Ascending aorta (tissue), 2 donors: ENCODE results near the gene TUT1. TPM values are rescaled to one million over a fixed set of nuclear protein-coding genes. Genes with fewer than 3 reads are reported as not detected.

ENCODE experiments used
- DNase-seq, 2 donors: peaks; one replicate each; pipeline ENCODE4 v3.0.0-alpha.2; 2019; ENCODE audit warnings: low spot score in 2 of 2
- H3K27ac ChIP-seq, 2 donors: fragments of 200-600 bp; sonication (generic); one replicate each; pipeline ENCODE4 v1.5.1; 2016 to 2017; ENCODE audit warnings: mild to moderate bottlenecking in 1 of 2
- H3K27me3 ChIP-seq: fragments of 200-600 bp; sonication (generic); one replicate; pipeline ENCODE4 v1.5.1; 2017
- H3K36me3 ChIP-seq, 2 donors: fragments of 200-600 bp; sonication (generic); one replicate each; pipeline ENCODE4 v1.5.1; 2016
- H3K4me1 ChIP-seq, 2 donors: fragments of 200-600 bp; sonication (generic); one replicate each; pipeline ENCODE4 v1.5.1; 2016 to 2017; ENCODE audit warnings: mild to moderate bottlenecking in 1 of 2
- H3K4me3 ChIP-seq, 2 donors: fragments of 200-600 bp; sonication (generic); one replicate each; pipeline ENCODE4 v1.5.1; 2016 to 2017; ENCODE audit warnings: mild to moderate bottlenecking in 1 of 2
- H3K9me3 ChIP-seq, 2 donors: fragments of 200-600 bp; sonication (generic); one replicate each; pipeline ENCODE4 v1.5.1; 2016
- CTCF ChIP-seq, 3 experiments: fragments of 200-600 bp in 2 of 3; fragments of 450-650 bp in 1 of 3; sonication (generic) in 2 of 3; IDR thresholded peaks; one replicate each; pipeline ENCODE4 v1.5.1; 2016 to 2019; ENCODE audit warnings: antibody characterized with exemption in 3 of 3, mild to moderate bottlenecking in 1 of 3, moderate library complexity in 1 of 3
- intact Hi-C: fragments of 100-400 bp; cut with DNase I; formaldehyde crosslinking; loops from one replicate; pipeline ENCODE4 v1.15.1; 2023
- total RNA-seq: library from RNA; depleted of rRNA; stranded (reverse); fragments of >200 nt; gene quantifications from one replicate; pipeline ENCODE4 v1.1.0, GENCODE V29; 2016

The TUT1 gene
- total RNA-seq, 1 donor from 2014 or later: 18.4 TPM

- peak overlapping the region; percentile 87 to 98 for H3K4me3 ChIP-seq
- H3K27ac ChIP-seq: peak overlapping the region; percentile 96 to 97
- no peak for DNase-seq
- peaks cover 8 to 20% of the 10 kb centered on the region in 2 donors for H3K4me1 ChIP-seq
- intact Hi-C loops: loop anchor here (5.0 kb wide), 2 partner anchors 47 to 77 kb away; partner anchors contain the start of genes GANAB and UBXN1
- peaks cover 30 to 41% of the 10 kb centered on the region in 2 donors for H3K36me3 ChIP-seq
- TF ChIP-seq CTCF (IDR thresholded peaks at IDR 0.05): no peak
- no peaks in the 10 kb centered on the region for H3K9me3 ChIP-seq
- no peaks in the 10 kb centered on the region for H3K27me3 ChIP-seq
These were observed 9.2 kb upstream of the TUT1 start for GRCh38 chr11:62600367-62601121.

GRCh38 chr11:62599901-62600300 is 8.6 kb upstream of the TUT1 start:
- intact Hi-C loops: loop anchor here (1.0 to 5.0 kb wide), 4 partner anchors 9 to 77 kb away; partner anchors contain the start of genes B3GAT3, GANAB, TUT1 and UBXN1
- Histone ChIP-seq H3K9me3 (no peaks in the 10 kb centered on the region), H3K36me3 (peaks cover 36 to 44% of the 10 kb centered on the region in 2 donors), H3K27ac (peak overlapping the region; percentile 96 to 97), H3K4me1 (peaks cover 8 to 20% of the 10 kb centered on the region in 2 donors), H3K4me3 (peak overlapping the region; percentile 87 to 98), H3K27me3 (no peaks in the 10 kb centered on the region)
- DNase-seq: no peak
- no peak for TF ChIP-seq CTCF (IDR thresholded peaks at IDR 0.05)

GRCh38 chr11:62599069-62599696 is 7.9 kb upstream of the TUT1 start:
- peak overlapping the region; percentile 87 to 98 for H3K4me3 ChIP-seq
- peaks cover 43 to 50% of the 10 kb centered on the region in 2 donors for H3K36me3 ChIP-seq
- no peaks in the 10 kb centered on the region for H3K27me3 ChIP-seq
- peak; percentile 95 to 98 for DNase-seq
- no peaks in the 10 kb centered on the region for H3K9me3 ChIP-seq
- H3K4me1 ChIP-seq: peaks cover 8 to 20% of the 10 kb centered on the region in 2 donors
- H3K27ac ChIP-seq: peak overlapping the region; percentile 96 to 97
- intact Hi-C loops: loop anchor here (1.0 to 2.0 kb wide), 2 partner anchors 8 to 22 kb away; partner anchors contain the start of genes B3GAT3 and TUT1
- no peak for TF ChIP-seq CTCF (IDR thresholded peaks at IDR 0.05)

GRCh38 chr11:62595124-62595523 is 3.8 kb upstream of the TUT1 start:
- TF ChIP-seq CTCF (IDR thresholded peaks at IDR 0.05): no peak
- no peaks in the 10 kb centered on the region for H3K9me3 ChIP-seq
- intact Hi-C loops: no loop called here
- no peaks in the 10 kb centered on the region for H3K27me3 ChIP-seq
- DNase-seq: no peak
- H3K4me3 ChIP-seq: no peak overlapping the region
- peaks cover 50 to 52% of the 10 kb centered on the region in 2 donors for H3K36me3 ChIP-seq
- no peak overlapping the region for H3K27ac ChIP-seq
- H3K4me1 ChIP-seq: peaks cover 17 to 23% of the 10 kb centered on the region in 2 donors

GRCh38 chr11:62593434-62594044 is 2.2 kb upstream of the TUT1 start:
- TF ChIP-seq CTCF (IDR thresholded peaks at IDR 0.05): peak; percentile 26 to 56 (median 29)
- intact Hi-C loops: loop anchor here (2.0 to 5.0 kb wide), 2 partner anchors 29 to 179 kb away; partner anchors contain the start of gene TAF6L
- Histone ChIP-seq H3K9me3 (no peaks in the 10 kb centered on the region), H3K4me3 (no peak overlapping the region), H3K36me3 (peaks cover 55 to 56% of the 10 kb centered on the region in 2 donors), H3K27ac (peak overlapping the region; percentile 95 to 96), H3K27me3 (no peaks in the 10 kb centered on the region), H3K4me1 (peaks cover 10 to 20% of the 10 kb centered on the region in 2 donors)
- peak in 1 of 2 donors; percentile 88 for DNase-seq
